Stomach (tissue), 4 donors: ENCODE measurements around the gene H19.

Source experiments
- EP300 ChIP-seq: sonication (generic); formaldehyde crosslinking; IDR thresholded peaks from one replicate; pipeline ENCODE4 v1.6.1; 2017; ENCODE audit warnings: antibody characterized with exemption
- POLR2A ChIP-seq, 4 donors: fragments of 450-650 bp; IDR thresholded peaks; one replicate each; pipeline ENCODE4 v1.6.1; 2016; ENCODE audit warnings: antibody characterized with exemption in 4 of 4, control low read depth in 2 of 4, mild to moderate bottlenecking in 1 of 4, moderate library complexity in 1 of 4
- TF ChIP-seq, protein P1 (sequence below), 7 experiments: fragments of 450-650 bp in 4 of 7; fragments of 200-600 bp in 3 of 7; sonication (generic) in 3 of 7; IDR thresholded peaks; one replicate each; pipeline ENCODE4 v1.5.1; 2016 to 2019; ENCODE audit warnings: antibody characterized with exemption in 7 of 7, control low read depth in 2 of 7, mild to moderate bottlenecking in 1 of 7

DNA sequence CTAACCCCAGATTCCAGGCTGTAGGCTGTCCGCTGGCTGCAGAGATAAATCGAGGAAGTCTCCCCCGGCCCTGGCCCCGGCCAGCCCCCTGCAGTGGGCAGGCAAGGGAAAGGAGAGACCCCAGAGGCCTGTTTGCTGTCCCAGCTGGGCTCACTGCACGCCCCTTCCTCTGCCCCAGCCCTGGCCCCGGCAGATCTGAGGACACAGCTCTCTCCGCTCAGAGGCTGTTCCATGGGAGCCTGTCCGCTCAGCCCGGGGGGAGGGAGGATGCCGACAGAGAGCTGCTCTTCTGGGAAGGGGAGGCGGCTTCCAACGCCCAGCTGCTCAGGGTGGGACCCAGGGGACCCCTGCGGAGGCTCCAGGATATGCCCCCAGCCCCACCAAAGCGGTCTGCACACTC, 37.7 kb upstream of the H19 start:
- TF ChIP-seq, protein P1, sequence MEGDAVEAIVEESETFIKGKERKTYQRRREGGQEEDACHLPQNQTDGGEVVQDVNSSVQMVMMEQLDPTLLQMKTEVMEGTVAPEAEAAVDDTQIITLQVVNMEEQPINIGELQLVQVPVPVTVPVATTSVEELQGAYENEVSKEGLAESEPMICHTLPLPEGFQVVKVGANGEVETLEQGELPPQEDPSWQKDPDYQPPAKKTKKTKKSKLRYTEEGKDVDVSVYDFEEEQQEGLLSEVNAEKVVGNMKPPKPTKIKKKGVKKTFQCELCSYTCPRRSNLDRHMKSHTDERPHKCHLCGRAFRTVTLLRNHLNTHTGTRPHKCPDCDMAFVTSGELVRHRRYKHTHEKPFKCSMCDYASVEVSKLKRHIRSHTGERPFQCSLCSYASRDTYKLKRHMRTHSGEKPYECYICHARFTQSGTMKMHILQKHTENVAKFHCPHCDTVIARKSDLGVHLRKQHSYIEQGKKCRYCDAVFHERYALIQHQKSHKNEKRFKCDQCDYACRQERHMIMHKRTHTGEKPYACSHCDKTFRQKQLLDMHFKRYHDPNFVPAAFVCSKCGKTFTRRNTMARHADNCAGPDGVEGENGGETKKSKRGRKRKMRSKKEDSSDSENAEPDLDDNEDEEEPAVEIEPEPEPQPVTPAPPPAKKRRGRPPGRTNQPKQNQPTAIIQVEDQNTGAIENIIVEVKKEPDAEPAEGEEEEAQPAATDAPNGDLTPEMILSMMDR (IDR thresholded peaks at IDR 0.05): no peak
- TF ChIP-seq POLR2A (IDR thresholded peaks at IDR 0.05) (no peak), EP300 (no peak)
